Fibroblast of the conjunctiva (primary cell): ENCODE results near the gene ZNF778.

Source experiments
- DNase-seq: peaks from one replicate; pipeline ENCODE4 v3.0.0-alpha.2; 2010; ENCODE audit warnings: low read depth

ZNF778 gene

DNA sequence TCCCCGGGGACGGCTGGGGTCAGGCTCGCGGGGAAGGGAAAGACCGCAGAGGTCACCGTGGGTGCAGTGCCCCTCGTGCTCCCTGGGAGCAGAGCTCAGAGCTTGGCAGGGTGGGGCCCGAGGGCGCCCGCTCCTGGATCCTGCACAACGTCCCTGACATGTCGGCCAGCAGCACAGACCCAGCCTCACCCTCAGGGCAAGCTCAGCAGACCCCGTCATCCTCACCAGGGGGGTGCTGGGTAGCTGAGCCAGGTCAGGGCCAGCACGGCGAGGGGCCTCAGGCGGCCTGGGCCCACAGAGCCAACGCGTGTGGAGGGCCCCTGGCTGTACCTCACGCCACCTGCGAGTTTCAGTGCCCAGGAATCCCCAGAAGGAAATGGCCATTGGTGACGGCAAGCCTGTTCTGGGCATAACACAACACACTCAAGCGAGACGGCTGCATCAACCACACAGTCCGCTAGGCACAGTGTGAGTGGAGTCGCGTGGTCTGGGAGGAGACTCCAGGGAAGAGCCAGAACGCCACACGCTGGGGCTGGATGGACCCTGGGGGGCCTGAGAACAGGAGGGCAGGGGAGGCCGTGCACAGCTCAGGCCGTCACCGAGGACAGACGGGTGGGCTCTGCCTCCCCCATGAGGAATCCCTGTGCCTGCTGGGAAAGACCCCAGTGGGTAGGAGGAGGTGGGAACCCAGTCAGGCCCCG, 60.3 kb downstream of the ZNF778 start:
- no peak for DNase-seq

DNA sequence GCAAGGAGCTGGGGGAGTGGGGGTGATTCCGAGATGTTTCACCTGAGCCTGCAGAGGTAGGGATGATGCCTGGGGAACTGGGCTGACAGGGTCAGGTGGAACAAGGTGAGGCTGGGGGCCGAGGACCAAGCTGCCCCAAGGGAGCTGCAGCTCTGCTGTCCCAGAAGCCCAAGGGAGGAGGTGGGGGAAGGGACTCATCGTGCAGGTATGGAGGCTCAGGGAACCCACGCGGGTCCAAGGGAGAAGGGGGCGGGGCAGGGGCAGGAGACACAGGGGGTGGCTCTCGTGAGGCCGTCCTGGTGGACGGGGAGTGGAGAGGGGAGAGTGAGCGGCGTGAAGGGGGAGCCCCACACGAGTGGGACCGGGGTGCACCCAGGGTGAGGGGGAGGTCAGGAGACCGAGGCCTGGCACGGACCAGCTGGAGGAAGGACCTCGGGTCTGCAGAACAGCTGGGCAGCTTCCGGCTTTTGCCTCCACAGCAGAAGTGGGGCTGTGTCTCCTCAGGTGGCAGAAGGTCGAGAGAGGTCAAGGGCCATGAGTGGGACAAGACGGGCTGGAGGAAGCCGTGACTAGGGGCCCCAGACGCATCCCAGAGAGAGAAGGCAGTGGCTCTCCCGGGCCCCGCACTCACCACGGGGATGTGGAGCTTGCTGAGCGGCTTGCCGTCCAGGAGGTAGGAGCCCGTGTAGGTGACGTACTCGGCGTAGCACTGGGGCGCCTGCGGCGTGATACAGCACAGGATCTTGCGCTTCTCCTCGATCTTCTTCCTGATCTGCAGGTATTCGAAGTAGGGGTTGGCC, 61.1 kb downstream of the ZNF778 start:
- DNase-seq, result no peak

DNA sequence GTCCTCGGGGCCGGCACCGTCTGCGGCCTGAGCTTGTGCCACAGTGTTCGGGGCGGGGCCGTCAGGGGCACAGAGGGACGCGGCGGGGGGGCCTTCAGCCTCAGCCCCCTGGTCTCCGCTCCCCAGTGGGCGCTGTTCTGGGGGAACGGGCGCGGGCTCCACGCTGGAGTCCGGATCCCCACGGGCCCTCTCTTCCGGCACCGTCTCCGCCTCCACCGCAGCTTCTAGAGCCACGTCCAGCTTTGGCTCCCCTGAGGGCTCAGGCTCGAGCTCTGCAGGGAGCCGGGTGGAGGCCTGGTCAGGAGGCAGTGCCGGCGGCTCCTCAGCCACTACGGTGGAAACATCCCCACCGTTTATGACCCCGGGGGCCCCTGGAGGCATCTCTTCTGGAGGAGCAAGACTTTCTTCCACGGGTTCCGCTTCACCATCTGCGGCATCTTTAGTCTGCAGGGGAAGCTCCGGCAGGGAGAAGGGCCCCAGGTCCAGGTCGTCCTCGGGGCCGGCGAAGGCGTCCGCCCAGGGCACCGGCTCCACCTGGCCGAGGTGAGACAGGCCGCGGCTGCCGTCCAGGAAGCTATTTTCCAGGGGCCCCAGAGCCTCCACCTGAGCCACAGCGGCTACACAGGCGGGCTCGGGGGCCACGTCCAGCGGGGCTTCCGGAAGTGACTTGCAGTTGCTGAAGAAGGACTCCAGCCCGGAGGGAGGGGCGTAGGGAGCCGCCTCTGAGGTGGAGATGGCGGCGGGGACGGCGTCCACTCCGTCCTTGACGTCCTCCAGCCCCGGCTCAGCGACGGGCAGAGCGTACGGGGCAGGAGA, 62.4 kb downstream of the ZNF778 start:
- no peak for DNase-seq

DNA sequence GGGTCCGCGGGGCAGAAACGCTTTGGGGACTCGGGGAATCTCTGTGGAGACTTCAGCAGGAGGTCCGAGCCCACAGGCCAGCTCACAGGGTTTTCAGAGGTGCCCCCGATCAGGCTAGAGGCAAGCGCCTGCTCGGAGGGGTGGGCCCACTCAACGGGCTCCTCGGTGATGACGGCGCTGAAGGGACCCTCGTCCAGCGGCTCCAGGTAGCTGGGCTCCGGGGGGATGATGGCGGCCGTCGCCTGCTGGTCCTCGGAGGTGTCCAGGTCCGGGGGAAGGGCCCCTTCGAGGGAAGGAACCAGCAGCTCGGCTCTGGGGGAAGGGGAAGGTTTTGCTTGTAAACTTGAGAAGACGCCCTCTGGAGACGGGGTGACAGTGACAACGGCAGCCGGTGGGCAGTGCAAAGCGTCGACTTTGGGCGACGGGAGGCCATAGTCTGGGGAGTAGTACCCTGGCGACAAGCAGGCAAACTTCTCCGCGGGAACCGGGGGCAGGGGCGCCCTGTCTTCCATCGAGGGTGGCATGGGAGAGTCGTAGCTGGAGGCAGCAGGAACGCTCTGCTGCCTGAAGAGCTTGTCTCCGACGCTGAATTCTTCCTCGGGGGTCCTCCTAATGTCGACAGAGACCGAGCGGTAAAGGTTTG, 63.2 kb downstream of the ZNF778 start:
- no peak for DNase-seq

DNA sequence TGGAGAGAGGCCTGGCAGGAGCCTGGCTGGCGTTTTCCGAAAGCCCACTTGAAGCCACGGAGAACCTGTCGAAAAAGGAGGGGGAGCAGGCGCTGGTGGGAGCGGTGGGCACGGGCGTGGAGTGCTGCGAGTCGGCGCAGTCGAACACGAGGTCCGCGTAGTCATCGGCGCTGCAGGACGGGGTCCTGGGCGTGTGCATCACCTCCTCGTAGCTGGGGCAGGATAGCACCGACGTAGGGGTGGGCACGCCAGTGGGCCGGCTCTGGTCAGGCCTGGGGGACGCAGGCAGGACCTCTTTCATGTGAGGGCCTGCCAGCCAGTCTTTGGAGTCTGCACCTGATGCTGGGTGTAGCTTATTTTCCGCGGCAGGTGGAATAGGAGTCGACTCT, 63.7 kb downstream of the ZNF778 start:
- no peak for DNase-seq

DNA sequence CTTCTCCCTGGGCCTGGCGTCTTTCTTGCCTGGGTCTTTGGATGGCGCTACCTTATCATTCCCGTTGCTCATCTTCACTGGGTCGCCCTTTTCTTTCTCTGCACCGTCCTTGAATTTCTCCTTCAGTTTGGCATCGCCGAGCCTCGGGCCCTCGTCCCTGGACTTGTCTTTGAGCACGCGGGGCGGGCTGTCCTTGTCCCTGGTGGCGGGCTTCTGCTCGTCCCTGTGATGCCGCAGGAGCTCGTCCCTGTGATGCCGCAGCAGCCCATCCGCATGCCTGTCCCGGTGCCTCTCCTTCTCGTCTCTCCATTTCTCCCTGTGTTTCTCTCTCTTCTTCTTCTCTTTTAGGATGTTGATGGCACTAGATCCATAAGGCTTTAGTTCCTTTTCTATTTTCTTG, 64.3 kb downstream of the ZNF778 start:
- DNase-seq, result no peak

DNA sequence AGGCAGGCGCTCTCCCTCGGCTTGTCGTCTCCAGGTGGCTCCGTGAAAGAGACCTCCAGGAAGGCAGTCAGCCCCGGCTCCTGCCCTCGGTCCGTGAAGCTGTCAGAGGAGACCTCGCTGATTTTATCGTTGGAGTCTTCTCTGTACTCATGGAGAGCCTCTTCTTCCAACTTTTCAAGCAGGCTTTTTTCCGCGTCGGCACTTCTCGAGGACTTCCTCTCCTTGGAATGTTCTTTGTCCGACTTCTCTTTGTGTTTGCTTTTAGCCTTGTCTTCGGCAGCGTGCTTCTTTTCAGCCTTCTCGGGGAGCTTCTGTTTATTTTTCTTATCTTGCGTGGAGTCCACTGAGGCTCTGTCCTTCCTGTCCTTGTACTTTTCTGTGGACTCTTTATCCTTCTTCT, 65.0 kb downstream of the ZNF778 start:
- DNase-seq, result no peak

DNA sequence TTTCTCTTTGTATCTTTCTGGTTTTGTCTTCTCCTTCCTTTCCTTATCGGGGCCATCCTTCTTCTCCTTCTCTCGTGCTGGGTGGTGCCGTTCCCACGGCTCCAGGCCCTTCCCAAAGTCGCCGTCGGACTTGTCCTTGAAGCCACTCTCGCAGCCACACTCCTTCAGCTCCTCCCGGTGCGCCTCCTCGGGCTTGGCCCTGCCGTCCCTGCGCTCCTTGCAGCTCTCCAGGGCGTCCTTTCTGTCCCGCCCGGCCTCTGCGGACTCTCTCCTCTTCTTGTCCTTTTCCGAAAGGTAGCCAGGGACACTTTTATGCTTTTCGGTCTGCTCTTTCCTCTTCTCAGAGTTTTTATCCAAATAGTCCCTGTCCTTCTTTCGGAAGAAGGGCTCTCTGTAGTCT, 65.9 kb downstream of the ZNF778 start:
- no peak for DNase-seq

DNA sequence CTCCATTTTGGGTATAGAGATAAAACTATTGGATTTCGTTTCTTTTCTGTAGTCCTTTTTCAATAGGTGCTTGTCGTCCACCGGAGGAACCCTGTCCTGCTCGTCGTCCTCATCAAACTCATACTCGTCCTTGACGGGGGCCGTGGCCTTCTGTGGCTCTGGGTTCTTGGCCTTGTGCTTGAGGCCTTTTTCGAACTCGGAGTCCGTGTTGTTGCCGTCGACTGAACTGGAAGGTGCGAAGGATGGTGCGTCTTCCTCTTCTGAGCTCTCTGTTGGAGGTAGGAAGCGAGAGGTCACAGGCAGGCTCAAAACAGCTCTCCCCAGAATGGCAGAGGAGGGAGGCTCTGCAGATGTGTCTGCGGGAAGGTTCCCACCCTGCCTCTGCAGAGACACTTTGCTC, 67.9 kb downstream of the ZNF778 start:
- DNase-seq, result no peak

DNA sequence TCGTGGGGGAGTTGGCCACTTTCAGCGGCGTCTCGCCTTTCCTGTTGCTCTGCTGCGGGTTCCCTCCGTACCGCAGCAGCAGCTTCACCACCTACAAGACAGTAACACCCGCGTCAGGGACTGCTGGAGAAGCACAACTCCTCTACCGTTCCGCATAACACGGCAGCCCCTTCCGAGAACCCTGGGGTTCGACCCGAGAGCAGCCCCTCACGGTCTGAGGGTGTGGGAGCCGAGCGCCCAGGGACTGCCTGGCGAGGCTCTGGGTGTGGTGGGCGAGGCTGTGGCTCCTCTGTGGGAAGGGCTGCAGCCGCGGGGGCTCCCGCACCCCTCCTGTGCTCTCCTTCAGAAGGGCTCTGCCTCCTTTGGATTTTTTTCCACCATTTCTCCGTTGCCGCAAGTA, 68.6 kb downstream of the ZNF778 start:
- DNase-seq, result no peak
